Muscle layer of colon (tissue), 2 donors: ENCODE data around the gene PGLYRP3.
"Not testable (repeated sequence)": the region's sequence is repeated elsewhere in the genome, so short reads cannot be mapped to it uniquely, and the experiment has no call there.

ENCODE experiments used
- H3K27ac ChIP-seq: one replicate; pipeline ENCODE4 v1.7.0; 2013; ENCODE audit warnings: low read depth, mild to moderate bottlenecking, low read length, moderate library complexity
- H3K27me3 ChIP-seq, 2 donors: one replicate each; pipeline ENCODE4 v1.7.0; 2013; ENCODE audit warnings: low read length in 2 of 2, mild to moderate bottlenecking in 2 of 2; ENCODE audit not compliant: insufficient read depth in 2 of 2, control insufficient read depth in 1 of 2
- H3K36me3 ChIP-seq: one replicate; pipeline ENCODE4 v1.7.0; 2013; ENCODE audit warnings: mild to moderate bottlenecking, low read length; ENCODE audit not compliant: insufficient read depth
- H3K4me1 ChIP-seq: one replicate; pipeline ENCODE4 v1.7.0; 2013; ENCODE audit warnings: mild to moderate bottlenecking, low read length; ENCODE audit not compliant: insufficient read depth
- H3K4me3 ChIP-seq, 2 donors: one replicate each; pipeline ENCODE4 v1.7.0; 2013; ENCODE audit warnings: low read length in 2 of 2, low read depth in 1 of 2, mild to moderate bottlenecking in 1 of 2, moderate library complexity in 1 of 2
- H3K9ac ChIP-seq: one replicate; pipeline ENCODE4 v1.7.0; 2013; ENCODE audit warnings: low read length
- H3K9me3 ChIP-seq: one replicate; pipeline ENCODE4 v1.7.0; 2013; ENCODE audit warnings: mild to moderate bottlenecking, low read length
- donor health status: abdominal sarcoma.
- donor health status: Adenocarcinoma of cecum.

The PGLYRP3 gene

GRCh38 chr1:153347049-153347448, 34.3 kb upstream of the PGLYRP3 start:
- H3K4me3 ChIP-seq, H3K9ac ChIP-seq, H3K9me3 ChIP-seq, H3K4me1 ChIP-seq, H3K36me3 ChIP-seq, H3K27ac ChIP-seq: not testable (repeated sequence)
- H3K27me3 ChIP-seq, result peaks cover 6 to 13% of the 10 kb centered on the region in 2 donors

- no peaks in the 10 kb centered on the region for H3K9me3 ChIP-seq
- no peak overlapping the region for H3K27ac ChIP-seq
- no peaks in the 10 kb centered on the region for H3K36me3 ChIP-seq
- H3K9ac ChIP-seq, result no peak overlapping the region
- no peak overlapping the region for H3K4me3 ChIP-seq
- H3K4me1 ChIP-seq, result no peaks in the 10 kb centered on the region
- H3K27me3 ChIP-seq, result peaks cover 6 to 8% of the 10 kb centered on the region in 2 donors
Observed at GRCh38 chr1:153346077-153346723, 33.4 kb upstream of the PGLYRP3 start.

GRCh38 chr1:153345187-153346076, 32.7 kb upstream of the PGLYRP3 start:
- H3K4me1 ChIP-seq, result no peaks in the 10 kb centered on the region
- H3K27ac ChIP-seq, result no peak overlapping the region
- H3K36me3 ChIP-seq, result no peaks in the 10 kb centered on the region
- no peak overlapping the region for H3K9ac ChIP-seq
- H3K9me3 ChIP-seq, result no peaks in the 10 kb centered on the region
- peaks cover 6 to 8% of the 10 kb centered on the region in 2 donors for H3K27me3 ChIP-seq
- H3K4me3 ChIP-seq, result no peak overlapping the region

GRCh38 chr1:153344718-153345025, 31.9 kb upstream of the PGLYRP3 start:
- Histone ChIP-seq H3K9ac (no peak overlapping the region), H3K9me3 (no peaks in the 10 kb centered on the region), H3K36me3 (no peaks in the 10 kb centered on the region), H3K4me1 (no peaks in the 10 kb centered on the region), H3K27me3 (peaks cover 6 to 8% of the 10 kb centered on the region in 2 donors), H3K4me3 (no peak overlapping the region), H3K27ac (no peak overlapping the region)

GRCh38 chr1:153343811-153344717, 31.3 kb upstream of the PGLYRP3 start:
- Histone ChIP-seq H3K9me3 (no peaks in the 10 kb centered on the region), H3K27ac (no peak overlapping the region), H3K27me3 (peaks cover 6 to 8% of the 10 kb centered on the region in 2 donors), H3K9ac (no peak overlapping the region), H3K4me1 (no peaks in the 10 kb centered on the region), H3K4me3 (no peak overlapping the region), H3K36me3 (no peaks in the 10 kb centered on the region)

- H3K27me3 ChIP-seq, result peaks cover 6 to 8% of the 10 kb centered on the region in 2 donors
- no peaks in the 10 kb centered on the region for H3K36me3 ChIP-seq
- no peaks in the 10 kb centered on the region for H3K9me3 ChIP-seq
- no peak overlapping the region for H3K27ac ChIP-seq
- H3K4me3 ChIP-seq, result no peak overlapping the region
- H3K4me1 ChIP-seq, result no peaks in the 10 kb centered on the region
- H3K9ac ChIP-seq, result no peak overlapping the region
Observed at GRCh38 chr1:153343040-153343681, 30.4 kb upstream of the PGLYRP3 start.

GRCh38 chr1:153342178-153342577, 29.4 kb upstream of the PGLYRP3 start:
- no peak overlapping the region for H3K4me3 ChIP-seq
- no peak overlapping the region for H3K27ac ChIP-seq
- H3K36me3 ChIP-seq, result no peaks in the 10 kb centered on the region
- H3K9ac ChIP-seq, result no peak overlapping the region
- no peaks in the 10 kb centered on the region for H3K9me3 ChIP-seq
- H3K4me1 ChIP-seq, result no peaks in the 10 kb centered on the region
- H3K27me3 ChIP-seq, result peaks cover 6 to 8% of the 10 kb centered on the region in 2 donors

GRCh38 chr1:153341431-153341934, 28.7 kb upstream of the PGLYRP3 start:
- Histone ChIP-seq H3K4me3 (no peak overlapping the region), H3K36me3 (no peaks in the 10 kb centered on the region), H3K27me3 (peaks cover 5 to 8% of the 10 kb centered on the region in 2 donors), H3K9me3 (no peaks in the 10 kb centered on the region), H3K27ac (no peak overlapping the region), H3K4me1 (no peaks in the 10 kb centered on the region), H3K9ac (no peak overlapping the region)

- no peak overlapping the region for H3K9ac ChIP-seq
- no peaks in the 10 kb centered on the region for H3K9me3 ChIP-seq
- H3K4me3 ChIP-seq, result no peak overlapping the region
- H3K27ac ChIP-seq, result no peak overlapping the region
- H3K27me3 ChIP-seq, result peaks cover 0 to 2% of the 10 kb centered on the region in 2 donors
- H3K36me3 ChIP-seq, result no peaks in the 10 kb centered on the region
- no peaks in the 10 kb centered on the region for H3K4me1 ChIP-seq
Observed at GRCh38 chr1:153340356-153340755, 27.6 kb upstream of the PGLYRP3 start.

- no peak overlapping the region for H3K27ac ChIP-seq
- H3K4me3 ChIP-seq, result no peak overlapping the region
- no peaks in the 10 kb centered on the region for H3K27me3 ChIP-seq
- no peaks in the 10 kb centered on the region for H3K9me3 ChIP-seq
- H3K9ac ChIP-seq, result no peak overlapping the region
- H3K36me3 ChIP-seq, result no peaks in the 10 kb centered on the region
- H3K4me1 ChIP-seq, result no peaks in the 10 kb centered on the region
Observed at GRCh38 chr1:153339802-153340201, 27.1 kb upstream of the PGLYRP3 start.
